OCI-LY1 (cell line): ENCODE data around the gene GLIPR1L2.

Source experiments
- EZH2 ChIP-seq: fragments of 200-600 bp; sonication (generic), shearing (Covaris generic); IDR thresholded peaks from 2 replicates; pipeline ENCODE4 v1.8.0; 2017; ENCODE audit warnings: borderline replicate concordance, mixed run types, mild to moderate bottlenecking, antibody characterized with exemption, low read length, moderate library complexity, mixed read lengths
- TF ChIP-seq, protein P1 (sequence below): fragments of 200-600 bp; sonication (generic), shearing (Covaris generic); IDR thresholded peaks from 2 replicates; pipeline ENCODE4 v1.5.1; 2017; ENCODE audit warnings: mild to moderate bottlenecking, antibody characterized with exemption, low read length, moderate library complexity, mixed read lengths

DNA sequence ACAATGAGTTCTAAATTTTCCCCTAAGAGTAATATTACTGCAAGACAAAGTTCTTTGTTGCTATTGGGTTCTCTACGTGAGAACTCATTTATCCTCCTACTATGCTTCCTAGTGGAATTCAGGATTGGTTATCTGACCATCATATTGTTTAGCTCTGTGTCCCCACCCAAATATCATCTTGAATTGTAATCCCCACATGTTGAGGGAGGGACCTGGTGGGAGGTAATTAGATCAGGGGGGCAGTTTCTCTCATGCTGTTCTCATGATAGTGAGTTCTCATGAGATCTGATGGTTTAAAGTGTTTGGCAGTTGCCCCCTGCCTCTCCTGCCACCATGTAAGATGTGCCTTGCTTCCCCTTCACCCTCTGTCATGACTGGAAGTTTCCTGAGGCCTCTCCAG lies 36.6 kb downstream of the GLIPR1L2 start:
- TF ChIP-seq, protein P1, sequence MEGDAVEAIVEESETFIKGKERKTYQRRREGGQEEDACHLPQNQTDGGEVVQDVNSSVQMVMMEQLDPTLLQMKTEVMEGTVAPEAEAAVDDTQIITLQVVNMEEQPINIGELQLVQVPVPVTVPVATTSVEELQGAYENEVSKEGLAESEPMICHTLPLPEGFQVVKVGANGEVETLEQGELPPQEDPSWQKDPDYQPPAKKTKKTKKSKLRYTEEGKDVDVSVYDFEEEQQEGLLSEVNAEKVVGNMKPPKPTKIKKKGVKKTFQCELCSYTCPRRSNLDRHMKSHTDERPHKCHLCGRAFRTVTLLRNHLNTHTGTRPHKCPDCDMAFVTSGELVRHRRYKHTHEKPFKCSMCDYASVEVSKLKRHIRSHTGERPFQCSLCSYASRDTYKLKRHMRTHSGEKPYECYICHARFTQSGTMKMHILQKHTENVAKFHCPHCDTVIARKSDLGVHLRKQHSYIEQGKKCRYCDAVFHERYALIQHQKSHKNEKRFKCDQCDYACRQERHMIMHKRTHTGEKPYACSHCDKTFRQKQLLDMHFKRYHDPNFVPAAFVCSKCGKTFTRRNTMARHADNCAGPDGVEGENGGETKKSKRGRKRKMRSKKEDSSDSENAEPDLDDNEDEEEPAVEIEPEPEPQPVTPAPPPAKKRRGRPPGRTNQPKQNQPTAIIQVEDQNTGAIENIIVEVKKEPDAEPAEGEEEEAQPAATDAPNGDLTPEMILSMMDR = no peak
- no peak for TF ChIP-seq EZH2
